Breast epithelium (tissue), 3 donors: ENCODE results near the gene FOXP3.

Experiments
- POLR2A ChIP-seq: fragments of 450-650 bp; IDR thresholded peaks from one replicate; pipeline ENCODE4 v1.6.1; 2016; ENCODE audit warnings: antibody characterized with exemption, mild to moderate bottlenecking, moderate library complexity
- TF ChIP-seq, protein P1 (sequence below), 3 donors: fragments of 450-650 bp; IDR thresholded peaks; one replicate each; pipeline ENCODE4 v1.5.1; 2016 to 2017; ENCODE audit warnings: antibody characterized with exemption in 3 of 3, mild to moderate bottlenecking in 3 of 3, moderate library complexity in 3 of 3

DNA sequence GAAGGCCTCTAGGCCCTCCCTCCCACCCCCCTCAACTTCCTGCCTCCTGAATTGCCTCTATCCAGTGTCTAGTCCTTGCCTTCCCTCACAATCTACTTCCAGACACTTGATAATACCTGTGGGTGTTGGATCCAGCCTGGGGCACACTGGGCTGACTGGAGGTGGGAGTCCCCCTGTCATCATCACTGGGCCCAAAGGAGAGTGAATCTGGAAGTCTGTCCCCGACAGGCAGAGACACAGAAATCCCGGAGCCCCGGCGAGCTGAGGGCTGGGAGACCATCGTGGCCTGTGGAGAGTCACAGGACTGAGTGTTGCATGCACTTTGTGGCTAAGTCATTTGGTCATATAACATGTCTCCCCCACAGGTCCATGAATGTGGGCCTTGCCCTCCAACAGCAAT, 56.1 kb downstream of the FOXP3 start:
- TF ChIP-seq, protein P1, sequence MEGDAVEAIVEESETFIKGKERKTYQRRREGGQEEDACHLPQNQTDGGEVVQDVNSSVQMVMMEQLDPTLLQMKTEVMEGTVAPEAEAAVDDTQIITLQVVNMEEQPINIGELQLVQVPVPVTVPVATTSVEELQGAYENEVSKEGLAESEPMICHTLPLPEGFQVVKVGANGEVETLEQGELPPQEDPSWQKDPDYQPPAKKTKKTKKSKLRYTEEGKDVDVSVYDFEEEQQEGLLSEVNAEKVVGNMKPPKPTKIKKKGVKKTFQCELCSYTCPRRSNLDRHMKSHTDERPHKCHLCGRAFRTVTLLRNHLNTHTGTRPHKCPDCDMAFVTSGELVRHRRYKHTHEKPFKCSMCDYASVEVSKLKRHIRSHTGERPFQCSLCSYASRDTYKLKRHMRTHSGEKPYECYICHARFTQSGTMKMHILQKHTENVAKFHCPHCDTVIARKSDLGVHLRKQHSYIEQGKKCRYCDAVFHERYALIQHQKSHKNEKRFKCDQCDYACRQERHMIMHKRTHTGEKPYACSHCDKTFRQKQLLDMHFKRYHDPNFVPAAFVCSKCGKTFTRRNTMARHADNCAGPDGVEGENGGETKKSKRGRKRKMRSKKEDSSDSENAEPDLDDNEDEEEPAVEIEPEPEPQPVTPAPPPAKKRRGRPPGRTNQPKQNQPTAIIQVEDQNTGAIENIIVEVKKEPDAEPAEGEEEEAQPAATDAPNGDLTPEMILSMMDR (IDR thresholded peaks at IDR 0.05): no peak
- no peak for TF ChIP-seq POLR2A
